GM19240 (cell line): ENCODE measurements around the gene GRIN2A.

Experiments
- DNase-seq: peaks from one replicate; pipeline ENCODE4 v3.0.0; 2011; ENCODE audit warnings: low spot score; ENCODE audit not compliant: insufficient read length

Gene GRIN2A

GRCh38 chr16:10182222-10183053 is at the start of gene GRIN2A:
Gene GRIN2A (minus strand): TSS chr16:10182428. CDS start chr16:10180411, 2,017 bp downstream.
- DNase-seq, result no peak

- DNase-seq, result no peak
Observed at GRCh38 chr16:10231563-10231962, 49.3 kb upstream of the GRIN2A start.

GRCh38 chr16:10228779-10229178 is 46.6 kb upstream of the GRIN2A start:
- peak; percentile 32 for DNase-seq

DNA sequence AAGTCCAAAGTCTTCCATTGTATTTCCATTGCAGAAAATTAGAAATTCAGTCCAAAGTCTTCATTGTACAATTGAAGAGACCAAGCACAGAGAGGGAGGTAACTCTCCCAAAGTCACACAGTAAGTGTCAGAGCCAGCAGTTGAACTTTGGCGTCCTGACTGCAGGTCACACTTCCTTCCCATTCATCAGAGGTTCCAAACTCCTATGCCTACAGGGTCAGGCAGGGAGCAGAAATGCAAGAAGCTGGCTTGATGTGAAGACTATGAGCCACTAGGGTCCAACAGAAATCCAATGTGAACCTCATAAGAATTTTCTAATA is 44.7 kb upstream of the GRIN2A start:
- no peak for DNase-seq

- no peak for DNase-seq
Observed at GRCh38 chr16:10226141-10226986, 44.1 kb upstream of the GRIN2A start.

GRCh38 chr16:10225653-10226052 is 43.4 kb upstream of the GRIN2A start:
- no peak for DNase-seq

- DNase-seq, result no peak
Observed at GRCh38 chr16:10224850-10225249, 42.6 kb upstream of the GRIN2A start.

DNA sequence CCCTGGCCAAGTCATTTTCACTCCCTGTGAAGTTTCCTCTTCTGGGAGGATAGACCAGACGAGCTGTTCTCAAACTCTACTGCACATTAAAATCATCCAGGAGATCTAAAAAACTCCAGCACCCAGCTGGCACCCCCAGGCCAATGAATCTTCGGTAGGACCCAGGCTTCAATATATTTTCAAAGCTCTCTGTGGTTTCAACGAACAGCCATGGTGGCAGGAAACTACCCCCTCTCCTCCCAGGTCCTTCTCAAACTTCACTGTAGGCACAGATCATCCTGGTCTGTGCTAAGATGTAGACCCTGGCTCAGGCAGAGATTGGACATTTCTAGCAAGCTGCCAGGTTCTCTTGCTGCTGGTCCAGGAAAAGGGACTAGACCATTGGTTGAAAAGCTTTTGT is 38.7 kb upstream of the GRIN2A start:
- DNase-seq, result no peak

DNA sequence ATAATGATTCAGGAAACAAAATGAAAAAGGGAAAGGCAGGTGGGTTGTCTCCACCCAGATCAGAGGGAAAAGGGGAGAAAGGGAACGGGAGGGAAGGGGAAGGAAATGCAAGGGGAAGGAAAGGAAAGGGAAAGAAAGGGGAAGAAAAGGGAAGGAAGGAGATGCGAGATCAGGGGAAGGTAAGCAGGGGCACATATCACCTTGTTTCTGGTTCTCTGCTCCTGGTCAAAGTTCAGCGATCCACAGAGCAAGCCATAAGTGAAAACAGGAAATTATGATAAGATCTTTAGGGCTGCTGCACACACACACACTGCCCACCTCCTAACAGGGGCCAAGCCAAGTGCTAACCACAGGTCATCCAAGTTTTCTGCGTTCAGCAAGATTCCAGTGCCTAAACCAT is 37.5 kb upstream of the GRIN2A start:
- DNase-seq, result no peak

- DNase-seq, result no peak
Observed at GRCh38 chr16:10218490-10219206, 36.4 kb upstream of the GRIN2A start.

- DNase-seq, result no peak
Observed at GRCh38 chr16:10213748-10214147, 31.5 kb upstream of the GRIN2A start.

DNA sequence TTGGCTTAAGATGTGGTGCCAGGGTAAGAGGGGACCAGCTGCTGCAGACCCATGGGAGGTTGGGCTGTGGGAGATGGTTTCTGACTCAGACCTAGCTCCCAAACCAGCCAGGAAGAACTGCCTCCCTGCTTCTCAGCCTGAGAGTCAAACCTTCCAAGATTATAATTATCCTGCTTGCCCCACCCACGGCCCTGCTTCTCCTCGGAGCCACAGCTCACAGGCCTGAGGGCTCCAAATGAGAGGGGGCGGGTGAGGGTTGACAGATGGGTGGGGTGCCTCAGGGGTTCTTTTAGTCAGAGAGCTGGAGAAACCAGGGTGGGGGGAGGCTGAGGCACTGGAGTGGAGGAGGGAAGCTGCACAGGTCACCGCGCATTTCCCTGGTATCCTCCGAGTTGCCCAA is 28.7 kb upstream of the GRIN2A start:
- DNase-seq, result no peak

GRCh38 chr16:10206865-10207264 is 24.6 kb upstream of the GRIN2A start:
- DNase-seq, result no peak

DNA sequence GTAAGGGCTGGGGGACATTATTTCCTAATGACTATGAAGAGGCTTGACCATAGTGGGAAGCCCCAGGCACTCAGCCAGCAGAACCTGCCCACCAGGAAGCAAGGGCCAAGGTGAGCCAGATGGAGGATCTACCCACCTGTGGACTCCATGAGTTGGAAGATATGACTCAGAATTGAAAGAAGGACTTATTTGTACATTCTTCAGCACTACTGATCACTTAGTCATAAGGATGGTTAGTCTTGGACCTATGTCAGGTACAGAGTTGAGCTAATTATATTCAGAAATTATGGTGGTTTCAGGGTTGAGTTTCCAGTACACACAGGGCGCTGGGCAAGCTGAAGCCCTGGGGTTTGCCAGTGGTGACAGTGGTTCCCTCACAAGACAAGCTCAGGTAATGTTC is 24.0 kb upstream of the GRIN2A start:
- DNase-seq, result no peak

DNA sequence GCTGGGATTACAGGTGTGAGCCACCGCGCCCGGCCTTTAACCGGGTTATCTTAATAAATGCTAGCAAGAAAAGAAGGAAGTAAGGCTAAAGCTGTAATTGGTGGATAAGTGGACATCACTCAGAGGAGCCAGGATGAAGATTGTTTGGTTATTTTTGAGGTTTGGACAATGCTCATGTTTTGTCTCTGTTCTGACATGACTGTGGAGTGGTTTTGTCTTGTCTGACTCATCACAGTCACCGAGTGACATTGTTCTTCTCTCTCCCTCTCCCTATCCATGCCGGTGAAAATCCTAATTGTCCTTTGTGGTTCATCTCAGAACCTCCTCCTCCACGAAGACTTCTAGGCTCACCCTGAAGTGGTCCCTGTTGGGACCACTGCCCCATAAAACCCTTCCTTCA is 23.5 kb upstream of the GRIN2A start:
- DNase-seq, result no peak

GRCh38 chr16:10202649-10203048 is 20.4 kb upstream of the GRIN2A start:
- no peak for DNase-seq

GRCh38 chr16:10200637-10201586 is 18.7 kb upstream of the GRIN2A start:
- DNase-seq, result no peak

DNA sequence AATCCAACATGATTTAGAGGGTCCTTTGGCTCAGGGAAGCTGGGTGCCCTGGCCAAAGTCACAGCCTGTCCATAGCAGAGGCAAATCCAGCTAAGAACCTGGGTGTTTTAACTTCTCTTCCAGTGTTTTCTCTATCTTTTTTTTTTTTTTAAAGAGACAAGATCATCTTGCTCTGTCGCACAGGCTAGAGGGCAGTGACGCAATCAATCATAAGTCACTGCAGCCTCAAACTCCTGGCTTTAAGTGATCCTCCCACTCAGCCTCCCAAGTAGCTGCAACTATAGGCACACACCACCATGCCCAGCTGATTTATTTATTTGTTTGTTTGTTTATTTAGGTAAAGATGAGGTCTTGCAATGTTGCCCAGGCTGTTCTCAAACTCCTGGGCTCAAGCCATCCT is 14.8 kb upstream of the GRIN2A start:
- no peak for DNase-seq

DNA sequence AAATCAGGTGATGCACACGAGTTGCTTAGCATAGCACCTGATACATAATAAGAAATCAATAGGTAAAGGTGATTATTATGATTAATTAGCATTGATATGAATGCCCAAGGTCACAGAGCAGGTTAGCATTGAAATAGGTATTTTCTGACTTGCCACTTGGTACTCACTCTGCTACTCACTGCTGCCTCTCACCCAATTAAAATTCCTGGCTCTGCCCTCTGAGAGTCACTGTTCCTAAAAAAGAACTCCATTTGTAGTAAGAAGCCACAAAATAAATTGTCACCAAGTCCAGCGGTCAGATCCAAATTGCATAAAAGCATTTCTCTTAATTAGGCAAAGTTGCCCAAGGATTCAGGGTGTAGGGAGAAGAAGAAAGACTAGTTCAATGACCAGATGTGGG is 8.9 kb upstream of the GRIN2A start:
- DNase-seq, result no peak

GRCh38 chr16:10189861-10190390 is 7.7 kb upstream of the GRIN2A start:
- DNase-seq, result no peak

GRCh38 chr16:10188236-10188635 is 6.0 kb upstream of the GRIN2A start:
- DNase-seq, result no peak
